Epithelial cell of esophagus (primary cell): ENCODE measurements around the gene PPP4R3B.

Source experiments
- DNase-seq: peaks from one replicate; pipeline ENCODE4 v3.0.0; 2010; ENCODE audit warnings: low read depth
- H3K4me3 ChIP-seq: 2 replicates; pipeline ENCODE4 v1.5.1; 2011; ENCODE audit warnings: mild to moderate bottlenecking, low read length, control low read depth
- TF ChIP-seq, protein P1 (sequence below): IDR thresholded peaks from 2 replicates; pipeline ENCODE4 v1.5.1; 2011; ENCODE audit warnings: low read depth, mild to moderate bottlenecking, low read length, control low read depth, inconsistent platforms; ENCODE audit not compliant: insufficient read depth; ENCODE audit errors: missing control alignments

Gene PPP4R3B

GRCh38 chr2:55511508-55512124 is 105.8 kb downstream of the PPP4R3B start:
- DNase-seq, result peak; percentile 58
- no peak overlapping the region for H3K4me3 ChIP-seq

GRCh38 chr2:55502590-55503141 is 114.8 kb downstream of the PPP4R3B start:
- no peak overlapping the region for H3K4me3 ChIP-seq
- TF ChIP-seq, protein P1, sequence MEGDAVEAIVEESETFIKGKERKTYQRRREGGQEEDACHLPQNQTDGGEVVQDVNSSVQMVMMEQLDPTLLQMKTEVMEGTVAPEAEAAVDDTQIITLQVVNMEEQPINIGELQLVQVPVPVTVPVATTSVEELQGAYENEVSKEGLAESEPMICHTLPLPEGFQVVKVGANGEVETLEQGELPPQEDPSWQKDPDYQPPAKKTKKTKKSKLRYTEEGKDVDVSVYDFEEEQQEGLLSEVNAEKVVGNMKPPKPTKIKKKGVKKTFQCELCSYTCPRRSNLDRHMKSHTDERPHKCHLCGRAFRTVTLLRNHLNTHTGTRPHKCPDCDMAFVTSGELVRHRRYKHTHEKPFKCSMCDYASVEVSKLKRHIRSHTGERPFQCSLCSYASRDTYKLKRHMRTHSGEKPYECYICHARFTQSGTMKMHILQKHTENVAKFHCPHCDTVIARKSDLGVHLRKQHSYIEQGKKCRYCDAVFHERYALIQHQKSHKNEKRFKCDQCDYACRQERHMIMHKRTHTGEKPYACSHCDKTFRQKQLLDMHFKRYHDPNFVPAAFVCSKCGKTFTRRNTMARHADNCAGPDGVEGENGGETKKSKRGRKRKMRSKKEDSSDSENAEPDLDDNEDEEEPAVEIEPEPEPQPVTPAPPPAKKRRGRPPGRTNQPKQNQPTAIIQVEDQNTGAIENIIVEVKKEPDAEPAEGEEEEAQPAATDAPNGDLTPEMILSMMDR, result no peak

More at GRCh38 chr2:55511508-55512124, 105.8 kb downstream of the PPP4R3B start:
- TF ChIP-seq, protein P1, result peak; percentile 67

DNA sequence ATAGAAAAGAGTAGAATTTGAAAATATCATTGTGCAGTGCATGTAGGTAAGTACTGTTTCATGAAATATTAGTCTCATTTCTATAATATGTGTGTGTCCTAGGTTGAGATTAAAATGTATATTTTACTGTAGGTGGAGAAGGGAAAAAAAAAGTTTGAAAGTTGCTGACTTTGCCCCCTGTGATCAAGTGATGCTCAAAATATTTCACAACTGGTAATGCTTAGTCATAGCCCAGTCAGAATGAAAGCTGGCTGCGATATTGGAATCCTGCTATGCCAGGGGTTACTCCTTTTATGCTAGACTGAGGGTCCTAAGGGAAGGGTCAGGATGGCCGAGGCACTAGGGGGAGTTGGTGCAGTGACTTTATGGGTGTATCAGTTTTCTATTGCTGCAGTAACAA is 117.4 kb downstream of the PPP4R3B start:
- peak; percentile 67 for DNase-seq
- TF ChIP-seq, protein P1, result no peak
- no peak overlapping the region for H3K4me3 ChIP-seq

More at GRCh38 chr2:55502590-55503141, 114.8 kb downstream of the PPP4R3B start:
- DNase-seq, result no peak

DNA sequence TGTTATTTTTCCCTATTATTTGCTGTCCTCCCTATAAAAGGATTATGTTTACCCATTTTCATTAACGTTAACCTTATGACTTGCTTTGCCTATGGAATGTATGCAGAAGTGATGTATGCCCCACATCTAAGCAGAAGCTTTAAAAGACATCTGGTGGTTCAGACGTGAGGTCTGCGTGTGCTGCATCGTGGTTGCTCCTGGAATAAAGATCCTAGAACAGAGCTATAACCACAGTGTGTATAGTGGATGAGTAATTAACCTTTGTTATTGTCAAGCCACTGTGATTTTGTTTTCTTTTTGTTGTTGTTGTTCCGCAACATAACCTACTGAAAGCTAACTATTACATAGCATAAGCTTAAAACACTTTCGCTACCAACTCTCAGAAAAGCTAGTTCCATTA is 118.8 kb downstream of the PPP4R3B start:
- TF ChIP-seq, protein P1, result no peak
- H3K4me3 ChIP-seq, result no peak overlapping the region
- no peak for DNase-seq
